GM18870 (cell line): ENCODE measurements around the gene POLE.
"Not testable (repeated sequence)": the region's sequence is repeated elsewhere in the genome, so short reads cannot be mapped to it uniquely, and the experiment has no call there.

Experiments used
- ATAC-seq: cut with Tn5 transposase; IDR thresholded peaks from one replicate; pipeline ENCODE4 v1.9.1; 2021; ENCODE audit warnings: moderate library complexity; ENCODE audit not compliant: unreplicated experiment

POLE gene

GRCh38 chr12:132601171-132601883, 85.8 kb downstream of the POLE start:
- no peak for ATAC-seq

GRCh38 chr12:132600048-132601032, 86.8 kb downstream of the POLE start:
- no peak for ATAC-seq

- ATAC-seq: not testable (repeated sequence)
These were observed 87.6 kb downstream of the POLE start for GRCh38 chr12:132599502-132599901.

- no peak for ATAC-seq
These were observed 89.5 kb downstream of the POLE start for GRCh38 chr12:132597333-132598316.

GRCh38 chr12:132596016-132596415, 91.1 kb downstream of the POLE start:
- no peak for ATAC-seq

- ATAC-seq: no peak
These were observed 92.0 kb downstream of the POLE start for GRCh38 chr12:132595183-132595582.

GRCh38 chr12:132593938-132594358, 93.2 kb downstream of the POLE start:
- ATAC-seq: no peak

- ATAC-seq: no peak
These were observed 93.6 kb downstream of the POLE start for GRCh38 chr12:132593521-132593920.

GRCh38 chr12:132593071-132593470, 94.1 kb downstream of the POLE start:
- no peak for ATAC-seq

- ATAC-seq: no peak
These were observed 94.7 kb downstream of the POLE start for GRCh38 chr12:132592282-132592970.

GRCh38 chr12:132591107-132591935, 95.8 kb downstream of the POLE start:
- ATAC-seq: no peak

- no peak for ATAC-seq
These were observed 98.1 kb downstream of the POLE start for GRCh38 chr12:132588821-132589669.

GRCh38 chr12:132588319-132588718, 98.8 kb downstream of the POLE start:
- ATAC-seq: no peak

GRCh38 chr12:132587781-132588180, 99.4 kb downstream of the POLE start:
- no peak for ATAC-seq

- no peak for ATAC-seq
These were observed 100.2 kb downstream of the POLE start for GRCh38 chr12:132586929-132587328.

GRCh38 chr12:132585177-132585576, 102.0 kb downstream of the POLE start:
- no peak for ATAC-seq

GRCh38 chr12:132584429-132584828, 102.7 kb downstream of the POLE start:
- no peak for ATAC-seq

GRCh38 chr12:132583736-132584135, 103.4 kb downstream of the POLE start:
- no peak for ATAC-seq

GRCh38 chr12:132583411-132583710, 103.8 kb downstream of the POLE start:
- no peak for ATAC-seq
